GM13977 (cell line): ENCODE data around the gene STK32B.

Source experiments
- DNase-seq: peaks from one replicate; pipeline ENCODE4 v3.0.0; 2012; ENCODE audit warnings: low spot score
- in situ Hi-C: fragments of 300-500 bp; cut with MboI; formaldehyde crosslinking; loops from one replicate; pipeline ENCODE4 v1.12.0; 2022; ENCODE audit warnings: low sequenced_read_pairs, low pct_unique_long_range_greater_than_20kb, mixed read lengths, inconsistent platforms; ENCODE audit not compliant: unreplicated experiment
- TF ChIP-seq, protein P1 (sequence below): IDR thresholded peaks from 2 replicates; pipeline ENCODE4 v1.5.1; 2012; ENCODE audit warnings: mild to moderate bottlenecking, control low read depth; ENCODE audit not compliant: insufficient read depth; ENCODE audit errors: extremely low read depth, missing control alignments

Gene STK32B

DNA sequence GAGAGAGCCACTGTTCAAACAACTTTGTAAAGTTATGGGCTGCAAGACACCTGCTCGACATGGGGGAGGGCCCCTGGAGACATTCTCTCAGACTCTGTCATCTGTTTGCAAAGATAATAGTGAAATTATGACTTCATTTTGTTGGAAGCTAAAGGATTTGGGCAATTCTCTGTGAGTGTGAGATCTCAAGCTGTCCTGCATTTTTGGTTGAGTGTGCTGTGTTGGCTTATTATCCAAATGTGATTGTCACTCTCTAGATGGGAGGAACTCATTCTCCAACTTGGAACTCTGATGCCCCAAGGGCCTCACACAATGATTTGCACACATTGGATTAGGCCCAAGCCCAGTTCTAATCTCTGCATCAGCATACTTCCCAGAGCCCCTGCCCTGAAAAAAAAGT lies 63.7 kb downstream of the STK32B start:
- no peak for DNase-seq
- in situ Hi-C loops = no loop called here
- TF ChIP-seq, protein P1, sequence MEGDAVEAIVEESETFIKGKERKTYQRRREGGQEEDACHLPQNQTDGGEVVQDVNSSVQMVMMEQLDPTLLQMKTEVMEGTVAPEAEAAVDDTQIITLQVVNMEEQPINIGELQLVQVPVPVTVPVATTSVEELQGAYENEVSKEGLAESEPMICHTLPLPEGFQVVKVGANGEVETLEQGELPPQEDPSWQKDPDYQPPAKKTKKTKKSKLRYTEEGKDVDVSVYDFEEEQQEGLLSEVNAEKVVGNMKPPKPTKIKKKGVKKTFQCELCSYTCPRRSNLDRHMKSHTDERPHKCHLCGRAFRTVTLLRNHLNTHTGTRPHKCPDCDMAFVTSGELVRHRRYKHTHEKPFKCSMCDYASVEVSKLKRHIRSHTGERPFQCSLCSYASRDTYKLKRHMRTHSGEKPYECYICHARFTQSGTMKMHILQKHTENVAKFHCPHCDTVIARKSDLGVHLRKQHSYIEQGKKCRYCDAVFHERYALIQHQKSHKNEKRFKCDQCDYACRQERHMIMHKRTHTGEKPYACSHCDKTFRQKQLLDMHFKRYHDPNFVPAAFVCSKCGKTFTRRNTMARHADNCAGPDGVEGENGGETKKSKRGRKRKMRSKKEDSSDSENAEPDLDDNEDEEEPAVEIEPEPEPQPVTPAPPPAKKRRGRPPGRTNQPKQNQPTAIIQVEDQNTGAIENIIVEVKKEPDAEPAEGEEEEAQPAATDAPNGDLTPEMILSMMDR = no peak

DNA sequence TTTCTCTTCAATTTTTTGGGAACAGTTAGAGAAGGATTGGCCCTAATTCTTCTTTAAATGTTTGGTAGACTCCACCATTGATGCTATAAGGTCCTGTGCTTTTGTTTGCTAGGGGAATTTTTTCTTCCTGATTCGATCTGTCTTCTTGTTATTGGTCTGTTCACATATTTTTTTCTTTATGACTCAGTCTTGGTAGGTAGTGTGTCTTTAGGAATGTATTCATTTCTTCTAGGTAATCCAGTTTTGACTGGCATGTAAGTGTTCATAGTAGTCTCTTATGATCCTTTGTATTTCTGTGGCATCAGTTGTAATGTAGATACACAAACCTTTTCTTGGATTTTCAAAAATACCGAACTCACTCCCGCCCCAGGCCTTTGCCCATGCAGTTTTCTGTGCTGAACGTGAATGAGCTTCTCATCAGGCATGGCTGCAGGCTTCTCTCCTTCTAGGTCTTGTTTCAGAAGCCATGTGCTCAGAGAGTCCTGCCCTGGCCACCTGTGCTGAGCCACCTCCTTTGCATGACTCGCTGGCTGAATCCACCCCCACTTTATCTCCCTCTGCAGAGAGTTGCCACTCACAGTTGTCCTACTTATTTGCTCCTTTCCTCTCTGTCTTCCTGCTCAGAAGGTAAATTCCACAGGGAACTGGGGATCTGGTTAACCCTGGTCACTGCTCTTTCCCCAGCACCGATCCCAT lies 67.0 kb downstream of the STK32B start:
- TF ChIP-seq, protein P1 = no peak
- in situ Hi-C loops = no loop called here
- DNase-seq = no peak

DNA sequence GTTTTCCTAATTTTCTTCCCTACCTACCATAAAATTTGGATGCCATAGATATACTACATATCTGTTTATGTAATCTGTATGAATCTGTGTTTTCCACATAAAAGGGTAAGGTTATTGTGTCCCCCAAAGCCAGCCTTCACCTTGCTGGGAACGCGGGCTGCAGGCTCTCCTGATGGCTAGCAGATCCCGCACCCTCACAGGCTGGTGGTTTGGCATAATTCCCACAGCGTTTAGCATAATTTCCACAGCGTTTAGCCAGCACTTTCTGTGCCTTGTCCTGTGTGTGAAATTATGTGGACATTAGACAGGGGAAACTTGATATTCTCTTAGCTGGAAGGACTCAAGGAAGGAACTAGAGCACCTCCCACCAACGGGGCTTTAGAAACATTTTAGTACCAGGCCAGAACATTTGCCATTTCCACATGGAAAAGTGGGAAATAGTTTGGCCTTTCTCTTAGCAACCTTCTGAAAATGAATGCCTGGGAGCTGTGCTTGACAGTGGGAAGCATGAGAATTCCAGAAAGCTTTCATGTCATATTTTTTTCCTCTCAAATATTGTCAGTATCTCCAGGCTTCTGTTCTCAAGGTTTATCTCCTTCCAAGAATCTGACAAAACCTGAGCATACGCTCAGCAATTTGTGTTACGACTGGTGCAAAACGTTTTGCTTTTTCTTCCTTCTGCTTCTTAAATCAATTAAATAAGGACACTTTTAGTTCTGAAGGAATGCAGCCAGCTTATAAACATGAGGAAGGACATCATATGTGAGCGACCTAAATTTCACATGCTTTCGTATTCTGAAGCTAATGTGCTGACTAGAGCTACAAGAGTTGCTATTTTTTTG lies 67.9 kb downstream of the STK32B start:
- TF ChIP-seq, protein P1 = no peak
- in situ Hi-C loops = no loop called here
- DNase-seq = no peak

DNA sequence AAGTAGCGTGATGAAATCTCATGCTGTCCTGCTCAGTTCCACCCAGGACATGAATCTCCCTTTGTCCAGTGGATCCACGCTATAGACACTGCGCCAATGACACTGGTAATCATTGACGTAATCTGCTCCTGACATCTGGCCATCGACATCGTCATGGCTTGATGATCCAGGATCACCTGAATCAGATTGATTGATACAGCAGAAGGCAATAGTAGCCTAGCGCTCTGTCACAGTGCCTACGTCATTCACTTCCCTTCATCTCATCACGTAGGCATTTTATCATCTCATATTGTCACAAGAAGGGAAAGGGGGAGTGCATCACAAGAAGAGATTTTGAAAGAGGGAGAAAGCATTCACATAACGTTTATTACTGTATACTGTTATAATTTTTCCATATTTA lies 68.8 kb downstream of the STK32B start:
- TF ChIP-seq, protein P1 = no peak
- DNase-seq = no peak
- in situ Hi-C loops = no loop called here

DNA sequence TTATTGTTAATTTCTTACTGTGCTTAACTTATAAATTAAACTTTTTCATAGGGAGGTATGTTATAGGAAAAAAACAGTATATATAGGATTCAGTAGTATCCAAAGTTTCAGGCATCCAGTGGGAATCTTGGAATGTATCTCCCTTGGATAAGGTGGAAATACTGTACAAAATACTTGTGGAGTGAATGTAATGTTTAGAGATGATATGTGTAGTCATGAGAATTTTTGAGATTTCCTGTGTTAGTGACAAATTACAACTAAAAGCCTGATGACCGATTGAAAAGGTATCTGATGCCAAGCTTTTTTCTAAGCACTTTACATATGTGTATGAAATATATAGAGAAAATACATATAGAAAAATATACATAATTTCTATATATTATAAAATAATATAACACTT lies 69.2 kb downstream of the STK32B start:
- TF ChIP-seq, protein P1 = no peak
- in situ Hi-C loops = no loop called here
- DNase-seq = no peak

DNA sequence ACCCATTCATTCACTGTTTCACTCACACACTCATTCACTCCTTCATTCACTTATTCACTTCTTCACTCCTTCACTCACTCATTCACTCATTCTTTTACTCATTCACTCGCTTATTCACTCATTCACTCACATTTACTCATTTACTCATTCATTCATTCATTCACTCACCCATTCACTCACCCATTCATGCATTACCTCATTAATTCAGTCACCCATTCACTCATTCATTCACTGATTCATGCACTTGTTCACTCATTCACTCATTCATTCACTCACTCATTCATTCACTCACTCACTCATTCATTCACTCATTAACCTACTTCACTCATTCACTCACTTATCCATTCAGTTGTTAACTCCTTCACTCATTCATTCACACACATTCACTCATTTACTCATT lies 70.8 kb downstream of the STK32B start:
- DNase-seq = no peak
- in situ Hi-C loops = no loop called here
- TF ChIP-seq, protein P1 = no peak
